Ishikawa (cell line): ENCODE data around the gene EIF3L.

Source experiments
- CEBPB ChIP-seq: IDR thresholded peaks from 2 replicates; pipeline ENCODE4 v1.6.1; 2012
- CREB1 ChIP-seq: IDR thresholded peaks from 2 replicates; pipeline ENCODE4 v1.6.1; 2012; ENCODE audit warnings: low read depth
- EGR1 ChIP-seq: IDR thresholded peaks from 2 replicates; pipeline ENCODE4 v1.6.1; 2012
- EP300 ChIP-seq: IDR thresholded peaks from 2 replicates; pipeline ENCODE4 v1.6.1; 2012; ENCODE audit warnings: borderline replicate concordance
- FOXM1 ChIP-seq: IDR thresholded peaks from 2 replicates; pipeline ENCODE4 v1.6.1; 2012; ENCODE audit warnings: low read depth, borderline replicate concordance
- NFIC ChIP-seq: IDR thresholded peaks from 2 replicates; pipeline ENCODE4 v1.6.1; 2012
- RAD21 ChIP-seq: IDR thresholded peaks from 2 replicates; pipeline ENCODE4 v1.6.1; 2012; ENCODE audit warnings: low read depth
- TAF1 ChIP-seq: IDR thresholded peaks from 2 replicates; pipeline ENCODE4 v1.6.1; 2012; ENCODE audit warnings: low read depth, mild to moderate bottlenecking
- TCF12 ChIP-seq: IDR thresholded peaks from 2 replicates; pipeline ENCODE4 v1.6.1; 2012; ENCODE audit warnings: low read depth
- TEAD4 ChIP-seq: IDR thresholded peaks from 2 replicates; pipeline ENCODE4 v1.6.1; 2012
- YY1 ChIP-seq: IDR thresholded peaks from 2 replicates; pipeline ENCODE4 v1.6.1; 2012; ENCODE audit warnings: low read depth
- ZBTB7A ChIP-seq: IDR thresholded peaks from 2 replicates; pipeline ENCODE4 v1.6.1; 2012; ENCODE audit warnings: low read depth
- TF ChIP-seq, protein P1 (sequence below): IDR thresholded peaks from 2 replicates; pipeline ENCODE4 v1.6.1; 2012
- TF ChIP-seq, protein P2 (sequence below): IDR thresholded peaks from 2 replicates; pipeline ENCODE4 v1.6.1; 2012; ENCODE audit warnings: low read depth, mild to moderate bottlenecking
- TF ChIP-seq, protein P3 (sequence below): IDR thresholded peaks from 2 replicates; pipeline ENCODE4 v1.6.1; 2012

Gene EIF3L

DNA sequence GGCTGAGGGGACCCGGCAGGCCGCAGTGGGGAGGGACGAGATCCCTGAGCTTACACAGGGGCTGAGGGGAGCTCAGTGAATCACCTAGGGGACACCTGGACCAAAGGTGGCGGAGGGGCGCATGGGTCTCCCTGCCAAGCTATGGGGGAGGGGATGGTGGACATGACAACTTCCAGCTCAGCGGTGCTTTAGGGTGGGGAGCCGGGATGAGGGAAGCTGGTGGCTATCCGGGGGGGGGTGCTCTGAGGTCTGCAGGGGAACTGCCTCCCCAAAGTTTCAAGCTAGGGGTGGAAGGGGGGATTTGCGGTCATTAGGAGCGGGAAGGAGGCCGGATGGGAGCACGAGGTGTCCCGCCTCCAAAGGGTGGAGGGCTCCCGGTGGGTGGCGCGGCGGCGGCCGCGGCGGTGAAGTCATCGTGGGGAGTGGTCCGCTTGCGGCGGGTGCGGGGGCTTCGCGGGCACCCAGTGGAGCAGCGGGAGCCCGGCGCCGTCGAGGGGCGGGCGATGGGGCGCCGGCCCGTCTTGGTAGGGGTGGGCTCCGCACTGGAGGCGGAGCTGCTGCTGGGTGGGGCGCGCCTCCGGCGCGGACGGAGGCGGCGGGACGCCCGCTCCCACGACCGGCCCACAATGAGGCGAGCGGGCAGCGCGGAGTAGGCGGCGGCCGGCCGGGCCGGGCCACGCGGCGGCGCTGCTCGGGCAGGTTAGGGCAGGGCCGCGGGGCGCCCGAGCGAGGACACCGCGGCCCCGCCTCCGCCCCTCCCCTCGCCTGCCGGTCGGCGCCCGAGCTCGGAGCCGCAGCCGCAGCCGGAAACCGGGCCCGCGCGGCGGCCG, 56.5 kb downstream of the EIF3L start, which contains the start of gene MICALL1:
TSS of gene MICALL1 (plus strand) at position 764 of the 830 bp plus-strand sequence. CDS start 126 bp downstream, outside the sequence.
- TF ChIP-seq, protein P1, sequence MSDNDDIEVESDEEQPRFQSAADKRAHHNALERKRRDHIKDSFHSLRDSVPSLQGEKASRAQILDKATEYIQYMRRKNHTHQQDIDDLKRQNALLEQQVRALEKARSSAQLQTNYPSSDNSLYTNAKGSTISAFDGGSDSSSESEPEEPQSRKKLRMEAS = peak; percentile 62; the same call in 1 of the 2 replicates
- TF ChIP-seq CREB1 (no peak), RAD21 (peak; percentile 28; the same call in 1 of the 2 replicates), ZBTB7A (peak; percentile 90)

DNA sequence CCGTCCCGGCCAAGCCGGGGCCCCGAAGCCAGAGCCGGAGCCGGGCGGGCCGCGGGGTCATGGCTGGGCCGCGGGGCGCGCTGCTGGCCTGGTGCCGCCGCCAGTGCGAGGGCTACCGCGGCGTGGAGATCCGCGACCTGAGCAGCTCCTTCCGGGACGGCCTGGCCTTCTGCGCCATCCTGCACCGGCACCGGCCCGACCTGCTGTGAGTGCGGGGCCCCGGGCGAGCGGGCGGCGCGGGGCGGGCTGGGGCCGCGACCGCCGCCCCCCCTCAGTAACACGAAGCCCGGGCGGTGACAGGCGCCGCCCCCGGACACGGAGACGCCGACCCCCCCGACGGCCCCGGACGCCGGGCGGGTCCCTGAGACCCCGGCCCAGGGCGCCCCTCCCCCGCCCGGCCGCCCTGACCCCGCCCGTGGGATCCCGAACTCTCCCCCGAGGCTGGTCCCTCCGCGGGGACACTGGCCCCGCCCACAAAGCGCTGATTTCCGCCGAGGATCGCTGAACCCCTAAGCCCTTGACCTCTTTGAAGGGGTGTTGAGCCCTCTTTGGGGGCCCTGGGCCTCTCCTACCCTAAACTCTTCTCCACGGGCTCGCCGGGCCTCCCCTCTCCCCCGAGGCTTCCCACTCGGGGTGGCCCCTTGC, 57.3 kb downstream of the EIF3L start:
- no peak; the same call in 1 of the 2 replicates for TF ChIP-seq TAF1
- TF ChIP-seq ZBTB7A = peak; percentile 59; the same call in 1 of the 2 replicates

DNA sequence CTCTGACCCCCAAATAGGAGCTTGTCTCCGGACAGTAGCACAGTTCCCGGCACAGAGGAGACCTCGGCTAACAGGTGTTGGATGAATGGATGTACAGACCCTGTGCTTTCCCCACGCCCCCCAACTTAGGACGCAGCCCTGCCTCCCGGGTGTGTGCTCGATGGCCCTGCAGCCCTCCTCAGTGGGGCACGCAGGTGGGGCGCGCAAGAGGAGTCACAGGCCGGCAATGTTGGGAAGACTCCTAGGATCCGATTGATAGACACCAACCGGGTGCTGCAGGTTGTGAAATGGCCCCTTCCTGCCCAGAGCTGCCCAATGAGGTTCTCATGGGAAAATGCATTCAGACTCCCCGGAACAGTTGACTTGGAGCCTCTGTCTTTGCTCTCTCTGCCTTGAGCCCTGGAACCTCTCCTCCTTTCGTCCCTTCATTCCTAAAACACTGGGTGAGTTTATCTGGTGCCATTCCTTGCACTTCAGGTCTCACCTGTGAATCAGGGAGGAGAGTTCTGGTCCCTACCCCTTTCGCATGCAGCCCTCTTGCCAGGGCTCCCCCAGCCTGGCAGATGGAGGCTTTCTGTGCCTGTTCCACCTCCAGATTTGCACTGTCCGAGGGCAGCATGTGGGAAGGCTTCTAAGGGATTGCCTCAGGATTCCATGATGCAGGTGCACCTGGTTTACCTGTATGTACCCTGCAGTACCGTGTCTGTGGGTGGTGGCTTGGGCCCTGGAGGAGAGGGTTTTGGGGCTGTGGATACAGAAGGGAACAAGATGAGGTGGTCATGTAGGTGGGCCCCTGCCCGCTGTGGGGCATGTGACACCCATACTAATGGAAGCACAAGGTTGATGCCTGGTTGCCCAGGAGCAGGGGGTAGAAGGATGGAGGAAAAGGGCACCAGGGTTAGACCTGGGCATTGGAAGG, 58.1 kb downstream of the EIF3L start:
- TF ChIP-seq CREB1 (no peak), FOXM1 (no peak), TAF1 (no peak), EP300 (no peak), TCF12 (no peak), RAD21 (no peak), CEBPB (no peak), YY1 (no peak), ZBTB7A (no peak), EGR1 (no peak), NFIC (no peak), TEAD4 (no peak)
- TF ChIP-seq, protein P2, sequence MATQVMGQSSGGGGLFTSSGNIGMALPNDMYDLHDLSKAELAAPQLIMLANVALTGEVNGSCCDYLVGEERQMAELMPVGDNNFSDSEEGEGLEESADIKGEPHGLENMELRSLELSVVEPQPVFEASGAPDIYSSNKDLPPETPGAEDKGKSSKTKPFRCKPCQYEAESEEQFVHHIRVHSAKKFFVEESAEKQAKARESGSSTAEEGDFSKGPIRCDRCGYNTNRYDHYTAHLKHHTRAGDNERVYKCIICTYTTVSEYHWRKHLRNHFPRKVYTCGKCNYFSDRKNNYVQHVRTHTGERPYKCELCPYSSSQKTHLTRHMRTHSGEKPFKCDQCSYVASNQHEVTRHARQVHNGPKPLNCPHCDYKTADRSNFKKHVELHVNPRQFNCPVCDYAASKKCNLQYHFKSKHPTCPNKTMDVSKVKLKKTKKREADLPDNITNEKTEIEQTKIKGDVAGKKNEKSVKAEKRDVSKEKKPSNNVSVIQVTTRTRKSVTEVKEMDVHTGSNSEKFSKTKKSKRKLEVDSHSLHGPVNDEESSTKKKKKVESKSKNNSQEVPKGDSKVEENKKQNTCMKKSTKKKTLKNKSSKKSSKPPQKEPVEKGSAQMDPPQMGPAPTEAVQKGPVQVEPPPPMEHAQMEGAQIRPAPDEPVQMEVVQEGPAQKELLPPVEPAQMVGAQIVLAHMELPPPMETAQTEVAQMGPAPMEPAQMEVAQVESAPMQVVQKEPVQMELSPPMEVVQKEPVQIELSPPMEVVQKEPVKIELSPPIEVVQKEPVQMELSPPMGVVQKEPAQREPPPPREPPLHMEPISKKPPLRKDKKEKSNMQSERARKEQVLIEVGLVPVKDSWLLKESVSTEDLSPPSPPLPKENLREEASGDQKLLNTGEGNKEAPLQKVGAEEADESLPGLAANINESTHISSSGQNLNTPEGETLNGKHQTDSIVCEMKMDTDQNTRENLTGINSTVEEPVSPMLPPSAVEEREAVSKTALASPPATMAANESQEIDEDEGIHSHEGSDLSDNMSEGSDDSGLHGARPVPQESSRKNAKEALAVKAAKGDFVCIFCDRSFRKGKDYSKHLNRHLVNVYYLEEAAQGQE = no peak
- TF ChIP-seq, protein P1 = no peak
- TF ChIP-seq, protein P3, sequence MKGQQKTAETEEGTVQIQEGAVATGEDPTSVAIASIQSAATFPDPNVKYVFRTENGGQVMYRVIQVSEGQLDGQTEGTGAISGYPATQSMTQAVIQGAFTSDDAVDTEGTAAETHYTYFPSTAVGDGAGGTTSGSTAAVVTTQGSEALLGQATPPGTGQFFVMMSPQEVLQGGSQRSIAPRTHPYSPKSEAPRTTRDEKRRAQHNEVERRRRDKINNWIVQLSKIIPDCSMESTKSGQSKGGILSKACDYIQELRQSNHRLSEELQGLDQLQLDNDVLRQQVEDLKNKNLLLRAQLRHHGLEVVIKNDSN = no peak

DNA sequence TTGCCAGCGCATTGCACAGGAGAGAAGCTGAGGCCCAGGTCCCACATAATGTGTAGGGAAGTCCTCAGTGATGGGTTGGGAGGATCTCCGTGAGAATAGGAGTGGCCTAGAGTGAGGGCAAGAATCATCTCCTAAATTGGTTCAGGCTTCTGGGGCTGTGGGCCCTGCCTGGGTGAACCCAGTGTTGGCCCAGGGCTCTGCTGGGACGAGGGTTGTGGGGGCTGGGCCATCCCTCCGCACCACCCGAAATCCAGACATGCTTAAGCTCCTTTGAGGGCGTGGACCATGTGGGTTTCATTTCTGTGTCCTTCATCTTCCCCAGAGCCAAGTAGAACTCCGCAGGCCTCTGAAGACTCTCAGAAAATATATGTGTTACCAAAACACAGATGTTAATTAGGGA, 60.5 kb downstream of the EIF3L start:
- TF ChIP-seq EGR1 = no peak
- no peak for TF ChIP-seq YY1
- no peak for TF ChIP-seq TEAD4
- no peak for TF ChIP-seq RAD21
- TF ChIP-seq EP300 = no peak
- TF ChIP-seq FOXM1 = no peak
- TF ChIP-seq ZBTB7A = no peak
- no peak for TF ChIP-seq TCF12
- TF ChIP-seq CEBPB = no peak
- TF ChIP-seq, protein P2 = no peak
- no peak for TF ChIP-seq CREB1
- TF ChIP-seq, protein P3 = no peak
- TF ChIP-seq, protein P1 = no peak

DNA sequence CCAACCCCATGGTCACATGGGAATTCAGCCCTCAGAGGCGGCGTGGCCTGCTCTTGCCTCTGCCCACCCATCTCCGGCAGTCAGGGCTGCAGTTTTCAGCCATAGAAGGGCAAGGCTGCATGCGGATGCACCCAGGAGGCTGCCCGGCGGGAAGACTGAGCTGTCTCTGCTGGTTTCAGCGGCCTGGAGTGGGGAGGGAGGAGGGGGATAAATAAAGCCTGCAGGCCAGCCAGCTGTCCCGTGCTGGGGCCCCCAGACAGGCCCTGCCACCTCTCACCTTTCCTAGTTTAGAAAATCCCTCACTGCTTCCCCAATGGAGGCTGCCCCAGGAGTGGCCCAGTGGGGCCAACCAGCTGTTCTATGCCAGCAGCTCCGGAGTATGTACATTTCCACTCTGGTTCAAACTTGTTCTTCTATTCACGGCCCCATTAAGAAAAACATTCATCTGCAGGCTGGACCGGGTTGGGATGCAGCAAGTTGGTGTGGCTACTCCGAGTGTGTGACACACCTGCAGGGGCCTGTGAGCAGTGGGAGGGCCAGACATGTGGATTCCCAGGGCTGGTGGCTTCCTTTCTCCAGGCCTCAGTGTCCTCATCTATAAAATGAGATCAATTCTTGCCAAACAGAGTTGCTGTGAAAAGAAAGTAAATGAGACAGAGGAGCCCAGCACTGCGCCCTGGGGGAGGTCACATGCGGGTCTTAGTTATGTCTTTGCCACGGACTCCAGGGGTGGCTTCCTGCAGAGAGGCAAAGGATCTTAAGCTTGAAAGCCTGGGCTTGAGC, 61.9 kb downstream of the EIF3L start:
- no peak for TF ChIP-seq EP300
- no peak for TF ChIP-seq NFIC
- TF ChIP-seq FOXM1 = no peak
- TF ChIP-seq ZBTB7A = no peak
- TF ChIP-seq, protein P1 = no peak
- TF ChIP-seq TCF12 = no peak
- no peak for TF ChIP-seq EGR1
